H9 (cell line): Measurements from ENCODE around the gene SEC24C. TPM values are rescaled to one million over a fixed set of nuclear protein-coding genes. Genes with fewer than 3 reads are reported as not detected.

Experiments used
- DNase-seq: peaks from one replicate; pipeline ENCODE4 v3.0.0-alpha.2; 2017
- H2AFZ ChIP-seq: one replicate; pipeline ENCODE4 v1.6.1; 2013; ENCODE audit warnings: mild to moderate bottlenecking, low read length, control low read depth, moderate library complexity
- H2AK5ac ChIP-seq: 2 replicates; pipeline ENCODE4 v1.6.1; 2013; ENCODE audit warnings: low read length, control low read depth, mixed read lengths; ENCODE audit not compliant: insufficient read length
- H2BK120ac ChIP-seq: one replicate; pipeline ENCODE4 v1.6.1; 2013; ENCODE audit warnings: low read depth, mild to moderate bottlenecking, low read length, control low read depth, inconsistent platforms; ENCODE audit not compliant: poor library complexity, severe bottlenecking
- H2BK12ac ChIP-seq: 2 replicates; pipeline ENCODE4 v1.6.1; 2013; ENCODE audit warnings: low read length, control low read depth, mixed read lengths, low read depth; ENCODE audit not compliant: insufficient read length
- H2BK15ac ChIP-seq: 2 replicates; pipeline ENCODE4 v1.6.1; 2013; ENCODE audit warnings: low read depth, low read length, control low read depth
- H2BK20ac ChIP-seq: one replicate; pipeline ENCODE4 v1.6.1; 2013; ENCODE audit warnings: low read depth, mild to moderate bottlenecking, low read length, control low read depth, inconsistent platforms; ENCODE audit not compliant: poor library complexity, severe bottlenecking
- H2BK5ac ChIP-seq: 2 replicates; pipeline ENCODE4 v1.6.1; 2013; ENCODE audit warnings: low read length, control low read depth, mixed read lengths; ENCODE audit not compliant: insufficient read length
- H3K14ac ChIP-seq: 2 replicates; pipeline ENCODE4 v1.6.1; 2013; ENCODE audit warnings: low read length, control low read depth; ENCODE audit not compliant: insufficient read depth
- H3K18ac ChIP-seq: 2 replicates; pipeline ENCODE4 v1.6.1; 2013; ENCODE audit warnings: low read depth, mild to moderate bottlenecking, mixed read lengths, low read length, control low read depth; ENCODE audit not compliant: insufficient read length
- H3K23ac ChIP-seq: 2 replicates; pipeline ENCODE4 v1.6.1; 2013; ENCODE audit warnings: low read length, control low read depth, mixed read lengths, low read depth; ENCODE audit not compliant: insufficient read length
- H3K23me2 ChIP-seq: 2 replicates; pipeline ENCODE4 v1.6.1; 2013; ENCODE audit warnings: low read depth, mild to moderate bottlenecking, mixed read lengths, low read length, control low read depth; ENCODE audit not compliant: insufficient read length, poor library complexity, severe bottlenecking
- H3K27ac ChIP-seq: 2 replicates; pipeline ENCODE4 v1.5.1; 2013; ENCODE audit warnings: low read length, control low read depth, mixed read lengths, low read depth; ENCODE audit not compliant: insufficient read length
- H3K27me3 ChIP-seq: 2 replicates; pipeline ENCODE4 v1.6.1; 2013; ENCODE audit warnings: low read length, control low read depth, inconsistent platforms; ENCODE audit not compliant: insufficient read depth
- H3K4ac ChIP-seq: 2 replicates; pipeline ENCODE4 v1.6.1; 2013; ENCODE audit warnings: low read depth, mild to moderate bottlenecking, control low read depth, inconsistent platforms, low read length, moderate library complexity
- H3K4me1 ChIP-seq: 2 replicates; pipeline ENCODE4 v1.6.1; 2013; ENCODE audit warnings: low read length, control low read depth, inconsistent platforms; ENCODE audit not compliant: insufficient read depth
- H3K4me2 ChIP-seq: 2 replicates; pipeline ENCODE4 v1.6.1; 2013; ENCODE audit warnings: low read length, control low read depth, mixed read lengths; ENCODE audit not compliant: insufficient read length, insufficient read depth
- H3K56ac ChIP-seq: 2 replicates; pipeline ENCODE4 v1.6.1; 2013; ENCODE audit warnings: low read depth, mild to moderate bottlenecking, mixed read lengths, low read length, control low read depth; ENCODE audit not compliant: insufficient read length
- H3K79me1 ChIP-seq: 2 replicates; pipeline ENCODE4 v1.6.1; 2013; ENCODE audit warnings: low read depth, mild to moderate bottlenecking, moderate library complexity, low read length, control low read depth, inconsistent platforms; ENCODE audit not compliant: insufficient read depth, poor library complexity, severe bottlenecking
- H3K79me2 ChIP-seq: 2 replicates; pipeline ENCODE4 v1.6.1; 2013; ENCODE audit warnings: low read length, control low read depth, inconsistent platforms; ENCODE audit not compliant: insufficient read depth
- H3K9ac ChIP-seq: 2 replicates; pipeline ENCODE4 v1.6.1; 2013; ENCODE audit warnings: low read length, control low read depth, mixed read lengths; ENCODE audit not compliant: insufficient read length; ENCODE audit errors: extremely low read depth
- H3K9me3 ChIP-seq: one replicate; pipeline ENCODE4 v1.6.1; 2013; ENCODE audit warnings: low read depth, low read length, inconsistent platforms; ENCODE audit not compliant: control insufficient read depth
- H3T11ph ChIP-seq: one replicate; pipeline ENCODE4 v1.6.1; 2013; ENCODE audit warnings: mild to moderate bottlenecking, low read length, control low read depth, inconsistent platforms
- H4K20me1 ChIP-seq: one replicate; pipeline ENCODE4 v1.6.1; 2013; ENCODE audit not compliant: control insufficient read depth, insufficient read length, insufficient read depth
- H4K5ac ChIP-seq: 2 replicates; pipeline ENCODE4 v1.6.1; 2013; ENCODE audit warnings: low read depth, mild to moderate bottlenecking, mixed read lengths, low read length, control low read depth; ENCODE audit not compliant: insufficient read length
- H4K8ac ChIP-seq: replicated peaks from 2 replicates; pipeline ENCODE4 v1.6.1; 2013; ENCODE audit warnings: low read length, control low read depth, mixed read lengths, low read depth; ENCODE audit not compliant: insufficient read length
- H4K91ac ChIP-seq: 2 replicates; pipeline ENCODE4 v1.6.1; 2013; ENCODE audit warnings: low read depth, mild to moderate bottlenecking, moderate library complexity, mixed read lengths, low read length, control low read depth; ENCODE audit not compliant: insufficient read length
- H3K27ac Mint-ChIP-seq, 3 experiments: 2 replicates in 2 of 3; 3 replicates in 1 of 3; pipeline ENCODE4 v1.8.0; 2020 to 2021; ENCODE audit warnings: mixed read lengths in 3 of 3, mild to moderate bottlenecking in 1 of 3, moderate library complexity in 1 of 3
- H3K27me3 Mint-ChIP-seq: 2 replicates; pipeline ENCODE4 v1.8.0; 2021; ENCODE audit warnings: low read depth, mild to moderate bottlenecking, moderate library complexity, mixed read lengths
- H3K36me3 Mint-ChIP-seq, 3 experiments: 2 replicates in 2 of 3; 3 replicates in 1 of 3; pipeline ENCODE4 v1.8.0; 2020 to 2021; ENCODE audit warnings: low read depth in 3 of 3, mixed read lengths in 3 of 3; ENCODE audit not compliant: insufficient read depth in 1 of 3
- H3K4me1 Mint-ChIP-seq, 2 experiments: 2 replicates each; pipeline ENCODE4 v1.8.0; 2020; ENCODE audit warnings: mixed read lengths in 2 of 2
- H3K4me3 Mint-ChIP-seq, 2 experiments: 2 replicates in 1 of 2; 3 replicates in 1 of 2; pipeline ENCODE4 v1.8.0; 2020 to 2021; ENCODE audit warnings: mild to moderate bottlenecking in 2 of 2, mixed read lengths in 2 of 2, moderate library complexity in 1 of 2
- H3K9me3 Mint-ChIP-seq, 2 experiments: 2 replicates in 1 of 2; 3 replicates in 1 of 2; pipeline ENCODE4 v1.8.0; 2020; ENCODE audit warnings: mild to moderate bottlenecking in 2 of 2, mixed read lengths in 2 of 2, moderate library complexity in 1 of 2
- CTCF ChIP-seq: fragments of 200-600 bp; sonication (generic); conservative IDR thresholded peaks from 3 replicates; pipeline ENCODE4 v1.8.0; 2021; ENCODE audit warnings: antibody characterized with exemption, mild to moderate bottlenecking
- WGBS: extraction: QIAGEN DNeasy Blood & Tissue Kit; methylation state at CpG from one replicate; pipeline ENCODE4 v1.1.7; 2013; ENCODE audit warnings: missing lambda C conversion rate, low lambda C conversion rate, mixed read lengths; ENCODE audit not compliant: insufficient read length; ENCODE audit errors: extremely low coverage; 5-methylcytosine and 5-hydroxymethylcytosine counted together
- total RNA-seq: library from RNA; stranded (reverse); gene quantifications from 2 replicates; pipeline ENCODE4 v1.2.1, GENCODE V29; 2021

The SEC24C gene
- total RNA-seq, 1 experiment from 2014 or later: 62.4 TPM

- no peak overlapping the region for H3K4me3 Mint-ChIP-seq
- DNase-seq: no peak
- H2BK120ac ChIP-seq: no peak overlapping the region
- H4K8ac ChIP-seq: no peak overlapping the region
- H3K27me3 ChIP-seq: no peaks in the 10 kb centered on the region
- TF ChIP-seq CTCF: no peak
- H3K23me2 ChIP-seq: no peaks in the 10 kb centered on the region
- no peak overlapping the region for H2BK5ac ChIP-seq
- H3K4me2 ChIP-seq: no peak overlapping the region
- no peak overlapping the region for H4K91ac ChIP-seq
- H3K79me2 ChIP-seq: no peaks in the 10 kb centered on the region
- no peaks in the 10 kb centered on the region for H3K4me1 Mint-ChIP-seq
- H2BK20ac ChIP-seq: no peak overlapping the region
- H3K9ac ChIP-seq: no peak overlapping the region
- no CpG with 5 or more reads among the region's 5 CpGs for WGBS
- H3K56ac ChIP-seq: no peak overlapping the region
- H4K20me1 ChIP-seq: no peaks in the 10 kb centered on the region
- H3K18ac ChIP-seq: no peak overlapping the region
- no peaks in the 10 kb centered on the region for H3K79me1 ChIP-seq
- no peaks in the 10 kb centered on the region for H3K27me3 Mint-ChIP-seq
- no peaks in the 10 kb centered on the region for H3K9me3 Mint-ChIP-seq
- H3K4me1 ChIP-seq: no peaks in the 10 kb centered on the region
- no peak overlapping the region for H2BK12ac ChIP-seq
- H2AK5ac ChIP-seq: no peak overlapping the region
- no peak overlapping the region for H4K5ac ChIP-seq
- no peak overlapping the region for H3K23ac ChIP-seq
- no peaks in the 10 kb centered on the region for H3K9me3 ChIP-seq
- no peak overlapping the region for H2AFZ ChIP-seq
- H3T11ph ChIP-seq: no peak overlapping the region
- no peak overlapping the region for H3K4ac ChIP-seq
- no peak overlapping the region for H3K27ac ChIP-seq
- H3K36me3 Mint-ChIP-seq: peaks cover 12 to 70% (median 41%) of the 10 kb centered on the region in 3 experiments; a peak in 6 of 7 replicates
- no peak overlapping the region for H3K14ac ChIP-seq
- H2BK15ac ChIP-seq: no peak overlapping the region
- H3K27ac Mint-ChIP-seq: no peak overlapping the region
These were observed 52.6 kb downstream of the SEC24C start for GRCh38 chr10:73796766-73797165.
